Hematopoietic multipotent progenitor cell (in vitro differentiated cells): Measurements from ENCODE around the gene ASMTL. TPM values are rescaled to one million over a fixed set of nuclear protein-coding genes. Genes with fewer than 3 reads are reported as not detected.

Experiments used
- DNase-seq, 3 donors: peaks; one replicate each; pipeline ENCODE4 v3.0.0-alpha.2; 2011 to 2015; ENCODE audit warnings: low read depth in 2 of 3, low spot score in 2 of 3
- total RNA-seq: library from RNA; depleted of rRNA; stranded (reverse); fragments of >200 nt; gene quantifications from one replicate; pipeline ENCODE4 v1.2.3, GENCODE V29; 2012

ASMTL gene
- total RNA-seq, 1 donor, result 34.5 TPM

GRCh38 chrX:1355131-1356046, 97.3 kb downstream of the ASMTL start:
- DNase-seq, result no peak

GRCh38 chrX:1354036-1355019, 98.4 kb downstream of the ASMTL start:
- no peak for DNase-seq

Other genes with a start within 250 kb of the ASMTL start
- gene CRLF2, start 240.3 kb downstream of the ASMTL start, total RNA-seq, result 3.5 TPM
- 4.0 TPM for gene CSF2RA, start 184.1 kb downstream of the ASMTL start, total RNA-seq
- 23.4 TPM for gene IL3RA, start 116.1 kb downstream of the ASMTL start, total RNA-seq
- gene SLC25A6, start 60.8 kb downstream of the ASMTL start, total RNA-seq, result 699 TPM
- 114 TPM for gene P2RY8, start 84.3 kb upstream of the ASMTL start, total RNA-seq
- 71.1 TPM for gene AKAP17A, start 138.7 kb upstream of the ASMTL start, total RNA-seq
- not detected for gene ASMT, start 162.2 kb upstream of the ASMTL start, total RNA-seq